Mesendoderm (in vitro differentiated cells): ENCODE measurements around the gene ABHD4.

Experiments
- DNase-seq: peaks from one replicate; pipeline ENCODE4 v3.0.0; 2013
- H2AK5ac ChIP-seq: 2 replicates; pipeline ENCODE4 v1.6.1; 2013; ENCODE audit warnings: low read length, inconsistent platforms
- H2BK120ac ChIP-seq: 2 replicates; pipeline ENCODE4 v1.6.1; 2013; ENCODE audit warnings: low read depth, mild to moderate bottlenecking, low read length, moderate library complexity, mixed read lengths
- H2BK15ac ChIP-seq: replicated peaks from 2 replicates; pipeline ENCODE4 v1.6.1; 2013; ENCODE audit warnings: low read depth, mild to moderate bottlenecking, moderate library complexity
- H2BK5ac ChIP-seq: 2 replicates; pipeline ENCODE4 v1.6.1; 2013; ENCODE audit warnings: low read length, inconsistent platforms
- H3K18ac ChIP-seq: 2 replicates; pipeline ENCODE4 v1.6.1; 2013; ENCODE audit warnings: mild to moderate bottlenecking, low read length, mixed read lengths
- H3K23ac ChIP-seq: one replicate; pipeline ENCODE4 v1.6.1; 2013; ENCODE audit warnings: low read length
- H3K27ac ChIP-seq: 2 replicates; pipeline ENCODE4 v1.5.1; 2013; ENCODE audit warnings: low read depth, mild to moderate bottlenecking, inconsistent platforms, low read length, moderate library complexity
- H3K27me3 ChIP-seq: 2 replicates; pipeline ENCODE4 v1.6.1; 2013; ENCODE audit warnings: low read length, control low read depth, mild to moderate bottlenecking, inconsistent platforms; ENCODE audit not compliant: insufficient read depth, poor library complexity
- H3K36me3 ChIP-seq: 2 replicates; pipeline ENCODE4 v1.6.1; 2013; ENCODE audit warnings: low read length, inconsistent platforms; ENCODE audit not compliant: control insufficient read depth, insufficient read depth
- H3K4ac ChIP-seq: one replicate; pipeline ENCODE4 v1.6.1; 2013; ENCODE audit warnings: low read depth, mild to moderate bottlenecking, low read length, moderate library complexity
- H3K4me1 ChIP-seq: 2 replicates; pipeline ENCODE4 v1.6.1; 2013; ENCODE audit warnings: low read depth, low read length, inconsistent platforms; ENCODE audit not compliant: control insufficient read depth
- H3K4me2 ChIP-seq: 2 replicates; pipeline ENCODE4 v1.6.1; 2013; ENCODE audit warnings: low read length
- H3K4me3 ChIP-seq: 2 replicates; pipeline ENCODE4 v1.5.1; 2013; ENCODE audit warnings: mild to moderate bottlenecking, low read length
- H3K56ac ChIP-seq: one replicate; pipeline ENCODE4 v1.6.1; 2013; ENCODE audit warnings: low read length
- H3K79me1 ChIP-seq: 2 replicates; pipeline ENCODE4 v1.6.1; 2013; ENCODE audit warnings: low read length, inconsistent platforms
- H3K79me2 ChIP-seq: 2 replicates; pipeline ENCODE4 v1.6.1; 2013; ENCODE audit warnings: mild to moderate bottlenecking, low read length; ENCODE audit not compliant: control insufficient read depth, insufficient read depth
- H3K9ac ChIP-seq: 2 replicates; pipeline ENCODE4 v1.6.1; 2013; ENCODE audit warnings: low read length, inconsistent platforms
- H4K5ac ChIP-seq: one replicate; pipeline ENCODE4 v1.6.1; 2013; ENCODE audit warnings: low read length
- H4K8ac ChIP-seq: one replicate; pipeline ENCODE4 v1.6.1; 2013; ENCODE audit warnings: low read depth, mild to moderate bottlenecking, control low read depth, low read length, moderate library complexity
- WGBS: extraction: QIAGEN DNeasy Blood & Tissue Kit; methylation state at CpG from one replicate; pipeline ENCODE4 v1.1.7; 2013; ENCODE audit warnings: low lambda C conversion rate, missing lambda C conversion rate; ENCODE audit not compliant: insufficient coverage; ENCODE audit errors: extremely low coverage; 5-methylcytosine and 5-hydroxymethylcytosine counted together

Gene ABHD4

GRCh38 chr14:22656226-22656625 is 58.1 kb downstream of the ABHD4 start:
- H3K18ac ChIP-seq, result no peak overlapping the region
- no peaks in the 10 kb centered on the region for H3K27me3 ChIP-seq
- H3K23ac ChIP-seq, result no peak overlapping the region
- DNase-seq, result no peak
- H3K27ac ChIP-seq, result no peak overlapping the region
- H4K8ac ChIP-seq, result no peak overlapping the region
- peak overlapping the region; percentile 49 for H3K56ac ChIP-seq
- no peak overlapping the region for H2AK5ac ChIP-seq
- WGBS, result no CpG with 5 or more reads among the region's 2 CpGs
- no peaks in the 10 kb centered on the region for H3K4me1 ChIP-seq
- H3K4me3 ChIP-seq, result no peak overlapping the region
- no peak overlapping the region for H2BK15ac ChIP-seq
- no peak overlapping the region for H3K9ac ChIP-seq
- H2BK5ac ChIP-seq, result no peak overlapping the region
- no peak overlapping the region for H3K4ac ChIP-seq
- H3K79me2 ChIP-seq, result no peaks in the 10 kb centered on the region
- no peak overlapping the region for H3K4me2 ChIP-seq
- no peak overlapping the region for H2BK120ac ChIP-seq
- no peaks in the 10 kb centered on the region for H3K79me1 ChIP-seq
- H4K5ac ChIP-seq, result no peak overlapping the region
- no peaks in the 10 kb centered on the region for H3K36me3 ChIP-seq

- no peak overlapping the region for H4K8ac ChIP-seq
- H3K27ac ChIP-seq, result peak overlapping the region; percentile 39
- no CpG with 5 or more reads among the region's 8 CpGs for WGBS
- H3K4ac ChIP-seq, result no peak overlapping the region
- no peak overlapping the region for H4K5ac ChIP-seq
- H3K18ac ChIP-seq, result peak overlapping the region; percentile 35
- H3K79me1 ChIP-seq, result no peaks in the 10 kb centered on the region
- H2BK15ac ChIP-seq, result no peak overlapping the region
- H3K56ac ChIP-seq, result peak overlapping the region; percentile 56
- no peak overlapping the region for H3K4me2 ChIP-seq
- H3K23ac ChIP-seq, result no peak overlapping the region
- no peaks in the 10 kb centered on the region for H3K27me3 ChIP-seq
- H2BK5ac ChIP-seq, result no peak overlapping the region
- no peaks in the 10 kb centered on the region for H3K79me2 ChIP-seq
- H2BK120ac ChIP-seq, result no peak overlapping the region
- no peak overlapping the region for H3K9ac ChIP-seq
- no peak overlapping the region for H2AK5ac ChIP-seq
- no peaks in the 10 kb centered on the region for H3K36me3 ChIP-seq
- no peak overlapping the region for H3K4me3 ChIP-seq
- no peaks in the 10 kb centered on the region for H3K4me1 ChIP-seq
- peak; percentile 50 for DNase-seq
Observed at GRCh38 chr14:22656945-22657731, 59.0 kb downstream of the ABHD4 start.

- H3K27ac ChIP-seq, result peak overlapping the region; percentile 39
- no peak overlapping the region for H2BK5ac ChIP-seq
- H3K79me2 ChIP-seq, result no peaks in the 10 kb centered on the region
- no peak overlapping the region for H3K4me3 ChIP-seq
- no peak overlapping the region for H3K56ac ChIP-seq
- no peaks in the 10 kb centered on the region for H3K36me3 ChIP-seq
- H2BK15ac ChIP-seq, result no peak overlapping the region
- H3K4me1 ChIP-seq, result no peaks in the 10 kb centered on the region
- H2BK120ac ChIP-seq, result no peak overlapping the region
- H3K9ac ChIP-seq, result no peak overlapping the region
- H3K79me1 ChIP-seq, result no peaks in the 10 kb centered on the region
- H3K4ac ChIP-seq, result no peak overlapping the region
- WGBS, result no CpG with 5 or more reads among the region's 1 CpG
- H4K5ac ChIP-seq, result no peak overlapping the region
- peak overlapping the region; percentile 35 for H3K18ac ChIP-seq
- H3K27me3 ChIP-seq, result no peaks in the 10 kb centered on the region
- H3K4me2 ChIP-seq, result no peak overlapping the region
- H4K8ac ChIP-seq, result no peak overlapping the region
- DNase-seq, result peak; percentile 33
- no peak overlapping the region for H3K23ac ChIP-seq
- H2AK5ac ChIP-seq, result no peak overlapping the region
Observed at GRCh38 chr14:22657861-22658260, 59.8 kb downstream of the ABHD4 start.

- Histone ChIP-seq H2BK120ac (no peak overlapping the region), H3K18ac (no peak overlapping the region)
- WGBS, result no CpG with 5 or more reads among the region's 1 CpG
Observed at GRCh38 chr14:22658946-22659345, 60.8 kb downstream of the ABHD4 start.

GRCh38 chr14:22660654-22661053 is 62.6 kb downstream of the ABHD4 start:
- no peaks in the 10 kb centered on the region for H3K36me3 ChIP-seq
- no peak overlapping the region for H3K18ac ChIP-seq
- no CpG with 5 or more reads among the region's 4 CpGs for WGBS
- no peak overlapping the region for H3K4me2 ChIP-seq
- no peaks in the 10 kb centered on the region for H3K79me2 ChIP-seq
- H2BK120ac ChIP-seq, result no peak overlapping the region
- H4K5ac ChIP-seq, result no peak overlapping the region
- H3K4ac ChIP-seq, result no peak overlapping the region
- no peak overlapping the region for H3K4me3 ChIP-seq
- H3K9ac ChIP-seq, result no peak overlapping the region
- H2BK5ac ChIP-seq, result no peak overlapping the region
- H3K4me1 ChIP-seq, result no peaks in the 10 kb centered on the region
- no peak overlapping the region for H4K8ac ChIP-seq
- no peak overlapping the region for H2AK5ac ChIP-seq
- no peak overlapping the region for H3K23ac ChIP-seq
- H2BK15ac ChIP-seq, result no peak overlapping the region
- DNase-seq, result no peak
- no peaks in the 10 kb centered on the region for H3K27me3 ChIP-seq
- H3K56ac ChIP-seq, result no peak overlapping the region
- no peak overlapping the region for H3K27ac ChIP-seq
- no peaks in the 10 kb centered on the region for H3K79me1 ChIP-seq

More at GRCh38 chr14:22658946-22659345, 60.8 kb downstream of the ABHD4 start:
- no peaks in the 10 kb centered on the region for H3K79me1 ChIP-seq
- H4K5ac ChIP-seq, result no peak overlapping the region
- no peak overlapping the region for H3K4me3 ChIP-seq
- no peaks in the 10 kb centered on the region for H3K4me1 ChIP-seq
- no peak overlapping the region for H2AK5ac ChIP-seq
- DNase-seq, result no peak
- no peak overlapping the region for H3K56ac ChIP-seq
- H3K79me2 ChIP-seq, result no peaks in the 10 kb centered on the region
- H3K27me3 ChIP-seq, result no peaks in the 10 kb centered on the region
- no peak overlapping the region for H2BK15ac ChIP-seq
- no peak overlapping the region for H3K4me2 ChIP-seq
- H3K27ac ChIP-seq, result no peak overlapping the region
- H3K9ac ChIP-seq, result no peak overlapping the region
- H3K23ac ChIP-seq, result no peak overlapping the region
- no peak overlapping the region for H2BK5ac ChIP-seq
- no peak overlapping the region for H4K8ac ChIP-seq
- H3K4ac ChIP-seq, result no peak overlapping the region
- no peaks in the 10 kb centered on the region for H3K36me3 ChIP-seq
